ENCODE results near the gene TCEAL1. TPM values are rescaled to one million over a fixed set of nuclear protein-coding genes. Genes with fewer than 3 reads are reported as not detected.

Gene TCEAL1
- total and polyA plus RNA-seq, 2 donors (not counting 1 experiment from before 2014, with no cell fraction given): 12.5 to 16.7 TPM

DNA sequence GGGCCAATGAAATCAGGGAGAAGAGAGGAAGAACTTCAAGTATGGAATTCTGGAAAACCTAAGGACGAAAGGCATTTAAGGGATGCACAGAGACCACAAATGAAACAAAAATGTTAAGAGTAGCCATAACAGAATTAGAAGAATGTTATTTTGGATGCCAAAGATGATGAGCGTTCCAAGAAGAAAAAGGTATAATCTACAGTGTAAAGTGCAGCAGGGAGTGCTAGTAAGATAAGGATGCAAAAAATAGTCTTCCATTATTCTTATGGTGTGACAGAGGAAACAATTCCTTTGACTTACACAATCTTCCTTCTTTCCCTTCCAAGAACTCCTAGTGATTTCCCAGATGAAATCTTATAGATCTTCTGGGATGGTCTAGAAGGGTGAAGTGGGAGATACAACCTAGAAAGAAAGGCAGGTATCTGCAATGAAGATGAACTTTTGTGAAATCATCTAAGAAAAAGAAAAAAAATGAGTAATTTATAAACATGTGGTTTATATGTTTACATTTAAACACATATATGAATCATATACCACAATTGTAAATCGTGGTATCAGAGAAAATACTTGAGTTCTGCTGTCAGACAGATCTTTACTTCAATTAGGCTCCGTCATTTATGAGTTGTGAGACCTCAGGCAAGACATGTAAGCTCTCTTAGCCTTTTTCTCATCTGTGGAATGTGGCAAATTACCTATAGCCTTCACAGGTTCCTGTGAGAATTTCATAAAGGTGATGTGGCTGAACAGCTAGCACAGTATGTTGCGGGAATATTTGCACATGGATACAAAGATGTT lies 49.6 kb downstream of the TCEAL1 start:
- intact Hi-C loops (cut with micrococcal nuclease): no loop called here
- no peaks in the 10 kb centered on the region for H3K9me3 Mint-ChIP-seq (ENCODE audit: insufficient read depth)
- ChIA-PET POLR2A (no interaction called here), CTCF (no interaction called here)
- Histone ChIP-seq H3K27me3 (replicated peaks in 1 of 4; ENCODE audit: control extremely low read depth in 1 of 4, control insufficient read depth in 3 of 4, insufficient read depth in 4 of 4, low read length in 3 of 4) (no peaks in the 10 kb centered on the region), H3K4me1 (ENCODE audit: control insufficient read depth in 2 of 2, insufficient read depth in 2 of 2, low read length in 2 of 2) (no peaks in the 10 kb centered on the region), H2AFZ (ENCODE audit: insufficient read depth, low read depth, low read length, poor library complexity, severe bottlenecking) (no peak overlapping the region), H3K79me2 (ENCODE audit: control insufficient read depth, insufficient read depth, low read length) (no peaks in the 10 kb centered on the region), H3K27ac (ENCODE audit: low read length in 2 of 2) (no peak overlapping the region), H3K9ac (ENCODE audit: low read length) (no peak overlapping the region), H3K4me3 (ENCODE audit: control extremely low read depth in 1 of 5, extremely low read depth in 1 of 5, insufficient read depth in 1 of 5, low read depth in 2 of 5, low read length in 4 of 5) (no peak overlapping the region), H3K9me3 (ENCODE audit: control extremely low read depth in 1 of 3, control insufficient read depth in 2 of 3, insufficient read depth in 1 of 3, low read length in 2 of 3) (no peaks in the 10 kb centered on the region), H3K36me3 (replicated peaks in 1 of 2; ENCODE audit: control extremely low read depth in 1 of 2, control insufficient read depth in 1 of 2, extremely low read depth in 1 of 2, insufficient read depth in 2 of 2, low read length in 1 of 2) (peaks cover 0 to 36% of the 10 kb centered on the region in 2 experiments), H3K4me2 (replicated peaks; ENCODE audit: low read depth, low read length, poor library complexity, severe bottlenecking) (no peak overlapping the region), H4K20me1 (ENCODE audit: control insufficient read depth, insufficient read depth, low read length, poor library complexity, severe bottlenecking) (no peaks in the 10 kb centered on the region)
- H3K27ac Mint-ChIP-seq: no peak overlapping the region
- TF ChIP-seq CTCF (IDR thresholded peaks at IDR 0.05) (no peak), EZH2 (IDR thresholded peaks at IDR 0.05; ENCODE audit: borderline replicate concordance, insufficient read depth, low read depth, low read length, poor library complexity, severe bottlenecking) (no peak)
- no peaks in the 10 kb centered on the region for H3K4me1 Mint-ChIP-seq
- DNase-seq (no peak), ATAC-seq (ENCODE audit: low read depth) (no peak)
- WGBS (ENCODE audit: insufficient coverage): 100% methylated on average over 1 of the region's 5 CpGs
- H3K27me3 Mint-ChIP-seq: no peaks in the 10 kb centered on the region
- H3K4me3 Mint-ChIP-seq: no peak overlapping the region

Other genes with a start within 250 kb of the TCEAL1 start
- 0.36 and 0.67 TPM in 2 replicates for gene RAB40A, start 109.5 kb upstream of the TCEAL1 start, total RNA-seq
- 0.07 and 0.15 TPM in 2 replicates for gene RAB40A, start 109.5 kb upstream of the TCEAL1 start, polyA plus RNA-seq
- gene TCEAL4, start 43.5 kb upstream of the TCEAL1 start, total RNA-seq: 22.4 and 23.1 TPM in 2 replicates
- gene TCEAL4, start 43.5 kb upstream of the TCEAL1 start, polyA plus RNA-seq: 3.0 and 6.5 TPM in 2 replicates
- gene TCEAL3, start 21.0 kb upstream of the TCEAL1 start, total RNA-seq: 6.7 and 8.3 TPM in 2 replicates
- 1.3 and 9.7 TPM in 2 replicates for gene TCEAL3, start 21.0 kb upstream of the TCEAL1 start, polyA plus RNA-seq
- gene MORF4L2, start 57.7 kb downstream of the TCEAL1 start, total RNA-seq: 81.8 and 103 TPM in 2 replicates
- gene MORF4L2, start 57.7 kb downstream of the TCEAL1 start, polyA plus RNA-seq: 69.3 and 142 TPM in 2 replicates
- gene TMEM31, start 81.9 kb downstream of the TCEAL1 start, total RNA-seq: 0.44 TPM in 1 of 2 replicates, not detected in the other
- 0.23 and 0.25 TPM in 2 replicates for gene TMEM31, start 81.9 kb downstream of the TCEAL1 start, polyA plus RNA-seq
- not detected in 2 replicates for gene PLP1, start 147.9 kb downstream of the TCEAL1 start, total RNA-seq
- gene PLP1, start 147.9 kb downstream of the TCEAL1 start, polyA plus RNA-seq: not detected in 2 replicates
- 0.44 and 0.75 TPM in 2 replicates for gene RAB9B, start 203.3 kb downstream of the TCEAL1 start, total RNA-seq
- 0.23 and 0.43 TPM in 2 replicates for gene RAB9B, start 203.3 kb downstream of the TCEAL1 start, polyA plus RNA-seq